NCI-H1417 (cell line): Measurements from ENCODE around the gene LRRC37A2.
"Not testable (repeated sequence)": the region's sequence is repeated elsewhere in the genome, so short reads cannot be mapped to it uniquely, and the experiment has no call there.

Experiments
- DNase-seq, 3 experiments: peaks; one replicate each; lab custom pipeline; 2025; lab: John Stamatoyannopoulos, UW

LRRC37A2 gene

GRCh38 chr17:46598344-46598931, 86.2 kb downstream of the LRRC37A2 start:
- DNase-seq, result not testable (repeated sequence)

DNA sequence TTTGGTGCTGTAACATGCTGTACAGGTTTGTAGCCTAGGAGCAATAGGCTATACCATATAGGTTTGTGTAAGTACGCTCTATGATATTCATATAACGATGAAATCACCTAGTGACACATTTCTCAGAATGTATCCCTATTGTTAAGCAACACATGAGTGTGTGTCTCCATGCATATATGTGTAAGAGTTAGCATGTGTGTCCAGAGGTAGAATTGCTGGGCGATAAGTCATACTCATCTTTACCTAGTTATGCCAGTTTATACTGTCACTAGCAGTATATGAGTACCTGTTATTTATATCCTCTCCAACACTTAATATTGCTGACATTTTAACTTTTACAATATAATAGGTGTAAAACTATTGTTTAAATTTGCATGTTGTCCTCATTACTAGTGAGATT, 88.5 kb downstream of the LRRC37A2 start:
- not testable (repeated sequence) for DNase-seq

GRCh38 chr17:46603125-46603524, 90.9 kb downstream of the LRRC37A2 start:
- not testable (repeated sequence) for DNase-seq
